HL-60 (cell line): ENCODE measurements around the gene CFHR3.
"Not testable (repeated sequence)": the region's sequence is repeated elsewhere in the genome, so short reads cannot be mapped to it uniquely, and the experiment has no call there.

Experiments
- CTCF ChIP-seq: IDR thresholded peaks from one replicate; pipeline ENCODE4 v1.5.1; 2011; ENCODE audit warnings: low read length, control low read depth, inconsistent platforms; ENCODE audit not compliant: insufficient read depth
- POLR2AphosphoS5 ChIP-seq: IDR thresholded peaks from 2 replicates; pipeline ENCODE4 v1.6.1; 2012; ENCODE audit warnings: low read depth

GRCh38 chr1:196794103-196794502 is 19.5 kb downstream of the CFHR3 start:
- not testable (repeated sequence) for TF ChIP-seq CTCF, POLR2AphosphoS5
